GM23338 (cell line): ENCODE measurements around the gene EPHB2. TPM values are rescaled to one million over a fixed set of nuclear protein-coding genes. Genes with fewer than 3 reads are reported as not detected.

Experiments
- ATAC-seq: fragments of 200-7000 bp; cut with Tn5 transposase; 3 replicates; pipeline ENCODE4 v1.9.1; 2020
- DNase-seq: peaks from one replicate; pipeline ENCODE4 v3.0.0-alpha.2; 2015; ENCODE audit warnings: low spot score
- H2AFZ ChIP-seq: fragments of 200-600 bp; sonication (generic); 2 replicates; pipeline ENCODE4 v1.8.0; 2016; ENCODE audit warnings: antibody characterized with exemption, mild to moderate bottlenecking, moderate library complexity
- H3F3A ChIP-seq: fragments of 200-600 bp; sonication (generic); replicated peaks from 2 replicates; pipeline ENCODE4 v1.8.0; 2017; ENCODE audit warnings: antibody characterized with exemption, mixed run types, low read depth
- H3K27ac ChIP-seq: fragments of 200-600 bp; sonication (generic); 2 replicates; pipeline ENCODE4 v1.6.1; 2016; ENCODE audit warnings: low read depth
- H3K27me3 ChIP-seq: fragments of 200-600 bp; sonication (generic); 2 replicates; pipeline ENCODE4 v1.8.0; 2016; ENCODE audit warnings: mild to moderate bottlenecking, mixed run types, moderate library complexity; ENCODE audit not compliant: insufficient read depth
- H3K36me3 ChIP-seq: fragments of 200-600 bp; sonication (generic); 2 replicates; pipeline ENCODE4 v1.8.0; 2016; ENCODE audit warnings: mild to moderate bottlenecking; ENCODE audit not compliant: insufficient read depth
- H3K4me1 ChIP-seq: fragments of 200-600 bp; sonication (generic); 2 replicates; pipeline ENCODE4 v1.8.0; 2016; ENCODE audit warnings: mild to moderate bottlenecking, moderate library complexity; ENCODE audit not compliant: insufficient read depth
- H3K4me2 ChIP-seq: fragments of 200-600 bp; sonication (generic); 2 replicates; pipeline ENCODE4 v1.7.1; 2017; ENCODE audit warnings: mixed run types
- H3K4me3 ChIP-seq: fragments of 200-600 bp; sonication (generic); 2 replicates; pipeline ENCODE4 v1.6.1; 2016; ENCODE audit warnings: mixed run types
- H3K79me2 ChIP-seq: fragments of 200-600 bp; sonication (generic); replicated peaks from 2 replicates; pipeline ENCODE4 v1.8.0; 2017; ENCODE audit warnings: mild to moderate bottlenecking; ENCODE audit not compliant: insufficient read depth
- H3K9me2 ChIP-seq: fragments of 200-600 bp; sonication (generic); 2 replicates; pipeline ENCODE4 v1.8.0; 2017; ENCODE audit not compliant: insufficient read depth
- H4K20me1 ChIP-seq: fragments of 200-600 bp; sonication (generic); replicated peaks from 2 replicates; pipeline ENCODE4 v1.8.0; 2017; ENCODE audit warnings: mild to moderate bottlenecking; ENCODE audit not compliant: insufficient read depth
- H3K27ac Mint-ChIP-seq: 2 replicates; pipeline ENCODE4 v1.8.0; 2020; ENCODE audit warnings: inconsistent platforms, mild to moderate bottlenecking, moderate library complexity, mixed read lengths
- H3K27me3 Mint-ChIP-seq: 3 replicates; pipeline ENCODE4 v1.8.0; 2022; ENCODE audit warnings: low read depth, mild to moderate bottlenecking, moderate library complexity, mixed read lengths, inconsistent platforms; ENCODE audit not compliant: insufficient read depth, poor library complexity
- H3K36me3 Mint-ChIP-seq: 3 replicates; pipeline ENCODE4 v1.8.0; 2021; ENCODE audit warnings: low read depth, mild to moderate bottlenecking, inconsistent platforms, moderate library complexity, mixed read lengths
- H3K4me1 Mint-ChIP-seq: 3 replicates; pipeline ENCODE4 v1.8.0; 2020; ENCODE audit warnings: mild to moderate bottlenecking, inconsistent platforms, mixed read lengths
- H3K4me3 Mint-ChIP-seq: 3 replicates; pipeline ENCODE4 v1.8.0; 2021; ENCODE audit warnings: moderate library complexity, mild to moderate bottlenecking, inconsistent platforms, mixed read lengths
- H3K9me3 Mint-ChIP-seq: 3 replicates; pipeline ENCODE4 v1.8.0; 2020; ENCODE audit warnings: moderate library complexity, mild to moderate bottlenecking, inconsistent platforms, mixed read lengths
- CREB1 ChIP-seq: fragments of 250-450 bp; sonication (Bioruptor Pico); IDR thresholded peaks from 2 replicates; pipeline ENCODE4 v1.5.0; 2020; ENCODE audit warnings: low read depth, mild to moderate bottlenecking, moderate library complexity
- CTCF ChIP-seq, 2 experiments: fragments of 200-600 bp in 1 of 2; sonication (generic) in 1 of 2; conservative IDR thresholded peaks; 2 replicates each; pipeline versions ENCODE4 v1.5.1 to v1.6.1; 2016 to 2017; ENCODE audit warnings: antibody characterized with exemption in 2 of 2, low read depth in 2 of 2, mild to moderate bottlenecking in 2 of 2, moderate library complexity in 1 of 2
- ETS1 ChIP-seq: IDR thresholded peaks from 2 replicates; pipeline ENCODE4 v1.6.1; 2016; ENCODE audit warnings: antibody characterized with exemption
- EZH2 ChIP-seq: fragments of 200-600 bp; sonication (generic); IDR thresholded peaks from one replicate; pipeline ENCODE4 v1.8.0; 2017; ENCODE audit warnings: antibody characterized with exemption, mild to moderate bottlenecking, low read depth; ENCODE audit not compliant: unreplicated experiment
- EZH2phosphoT487 ChIP-seq: fragments of 200-600 bp; sonication (generic); IDR thresholded peaks from one replicate; pipeline ENCODE4 v1.8.1; 2018; ENCODE audit warnings: antibody characterized with exemption; ENCODE audit not compliant: unreplicated experiment
- JUNB ChIP-seq: IDR thresholded peaks from one replicate; pipeline ENCODE4 v1.6.1; 2016; ENCODE audit warnings: antibody characterized with exemption; ENCODE audit not compliant: unreplicated experiment
- NANOG ChIP-seq: IDR thresholded peaks from 2 replicates; pipeline ENCODE4 v1.6.1; 2016; ENCODE audit warnings: antibody characterized with exemption, borderline replicate concordance
- POLR2AphosphoS5 ChIP-seq: IDR thresholded peaks from 2 replicates; pipeline ENCODE4 v1.6.1; 2016; ENCODE audit warnings: antibody characterized with exemption, low read depth
- REST ChIP-seq: IDR thresholded peaks from one replicate; pipeline ENCODE4 v1.6.1; 2018; ENCODE audit warnings: antibody characterized with exemption; ENCODE audit not compliant: unreplicated experiment
- STAT1 ChIP-seq: IDR thresholded peaks from one replicate; pipeline ENCODE4 v1.6.1; 2016; ENCODE audit warnings: antibody characterized with exemption; ENCODE audit not compliant: unreplicated experiment
- ZNF331 ChIP-seq: fragments of 250-450 bp; sonication (Bioruptor Pico); IDR thresholded peaks from 2 replicates; pipeline ENCODE4 v1.5.0; 2020; ENCODE audit warnings: low read depth, mild to moderate bottlenecking, moderate library complexity
- ZNF462 ChIP-seq: fragments of 250-450 bp; sonication (Bioruptor Pico); IDR thresholded peaks from 2 replicates; pipeline ENCODE4 v1.5.0; 2020; ENCODE audit warnings: mild to moderate bottlenecking, moderate library complexity
- polyA plus RNA-seq: library from polyadenylated mRNA; unstranded; fragments of >200 nt; fragmentation: Nextera tagmentation; extraction: Ambion mirVana; gene quantifications from 2 replicates; pipeline ENCODE4 v1.2.1, GENCODE V29; 2016
- total RNA-seq: library from RNA; depleted of rRNA; stranded (reverse); fragments of >200 nt; shearing (Covaris generic); gene quantifications from 2 replicates; pipeline ENCODE4 v1.2.3, GENCODE V29; 2014

Gene EPHB2
- total and polyA plus RNA-seq, 2 experiments from 2014 or later, result 4.1 to 20.1 TPM

- TF ChIP-seq ETS1 (no peak), STAT1 (no peak), REST (no peak), ZNF331 (CRISPR knock-in tag) (no peak), EZH2phosphoT487 (no peak), EZH2 (no peak), CTCF (conservative IDR thresholded peaks at IDR 0.05; ENCODE audit: low read depth in 2 of 2) (no peak), POLR2AphosphoS5 (no peak), NANOG (no peak)
These were observed 108.7 kb downstream of the EPHB2 start (continued) for GRCh38 chr1:22819361-22819760.

GRCh38 chr1:22821027-22821426 lies 110.4 kb downstream of the EPHB2 start:
- H3K9me2 ChIP-seq, result no peaks in the 10 kb centered on the region
- H2AFZ ChIP-seq, result no peak overlapping the region
- Mint-ChIP-seq H3K4me1 (peaks cover 21% of the 10 kb centered on the region), H3K4me3 (no peak overlapping the region), H3K27me3 (peaks cover 9% of the 10 kb centered on the region), H3K27ac (no peak overlapping the region), H3K36me3 (no peaks in the 10 kb centered on the region), H3K9me3 (no peaks in the 10 kb centered on the region; the same call in 2 of the 3 replicates)
- no peaks in the 10 kb centered on the region for H3F3A ChIP-seq
- H3K79me2 ChIP-seq, result no peaks in the 10 kb centered on the region
- ATAC-seq (no peak), DNase-seq (no peak)
- H3K36me3 ChIP-seq, result no peaks in the 10 kb centered on the region
- H3K27me3 ChIP-seq, result no peaks in the 10 kb centered on the region
- no peak overlapping the region for H3K27ac ChIP-seq
- H3K4me1 ChIP-seq, result peaks cover under 1% of the 10 kb centered on the region; the same call in 1 of the 2 replicates
- no peak overlapping the region for H3K4me2 ChIP-seq
- no peaks in the 10 kb centered on the region for H4K20me1 ChIP-seq
- no peak overlapping the region for H3K4me3 ChIP-seq
- TF ChIP-seq ZNF462 (CRISPR knock-in tag) (no peak), POLR2AphosphoS5 (no peak), ZNF331 (CRISPR knock-in tag) (no peak), JUNB (no peak), STAT1 (no peak), CREB1 (CRISPR knock-in tag) (no peak)
